ENCODE data around the gene GABARAPL1. TPM values are rescaled to one million over a fixed set of nuclear protein-coding genes. Genes with fewer than 3 reads are reported as not detected.
"Not testable (repeated sequence)": the region's sequence is repeated elsewhere in the genome, so short reads cannot be mapped to it uniquely, and the experiment has no call there.

Gene GABARAPL1
- polyA plus RNA-seq, 1 of the 3 experiments (the other 2 are of a cell fraction) = 9.2 TPM

DNA sequence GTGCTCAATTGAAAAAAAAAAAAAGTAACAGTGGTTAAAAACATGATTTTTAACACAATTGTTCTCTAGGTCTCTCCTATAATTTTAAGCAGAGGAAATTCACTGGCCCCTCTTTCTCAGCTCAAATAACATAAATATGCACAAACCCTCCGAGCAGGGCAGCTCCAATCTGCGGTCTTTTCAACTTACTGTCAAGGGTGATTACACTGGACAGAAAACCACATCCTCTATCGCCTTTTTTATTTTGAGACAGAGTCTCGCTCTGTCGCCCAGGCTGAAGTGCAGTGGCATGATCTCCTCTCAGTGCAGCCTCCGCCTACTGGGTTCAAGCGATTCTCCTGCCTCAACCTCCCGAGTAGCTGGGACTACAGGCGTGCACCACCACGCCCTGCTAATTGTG lies 16.5 kb upstream of the GABARAPL1 start:
- H2AFZ ChIP-seq (ENCODE audit: low read depth) = no peak overlapping the region
- 9% methylated on average over 5 of the region's 10 CpGs for WGBS (ENCODE audit: low lambda C conversion rate)

DNA sequence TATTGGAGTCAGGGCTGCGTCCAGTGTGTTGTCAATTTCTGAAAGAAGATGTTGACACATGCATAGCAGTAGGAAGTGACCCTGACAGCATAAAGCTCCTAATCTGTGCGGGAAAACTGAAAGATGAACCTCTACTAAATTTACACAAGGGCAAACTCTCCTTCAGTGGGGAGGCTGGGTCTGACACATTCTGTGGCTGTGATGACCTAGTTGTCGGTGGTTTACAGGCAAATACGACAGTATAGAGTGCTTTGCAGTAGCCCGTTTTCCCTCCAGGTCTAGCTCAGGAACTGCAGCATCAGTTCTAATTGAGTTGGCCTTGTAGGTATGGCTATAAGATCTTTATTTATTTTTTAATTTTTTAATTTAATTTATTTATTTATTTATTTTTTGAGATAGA lies 14.8 kb upstream of the GABARAPL1 start:
- Histone ChIP-seq H3K36me3 (replicated peaks in 1 of 2; ENCODE audit: control insufficient read depth in 1 of 2, insufficient read depth in 2 of 2, low read length in 1 of 2) (no peaks in the 10 kb centered on the region), H3K9me3 (no peaks in the 10 kb centered on the region), H3K4me3 (ENCODE audit: low read depth in 2 of 2, low read length in 1 of 2) (no peak overlapping the region), H3K4me1 (ENCODE audit: control insufficient read depth in 1 of 2, insufficient read depth in 2 of 2, low read depth in 1 of 2, low read length in 1 of 2) (no peaks in the 10 kb centered on the region), H3K27ac (ENCODE audit: low read depth in 2 of 2, low read length in 1 of 2) (no peak overlapping the region), H3F3A (replicated peaks; ENCODE audit: insufficient read depth) (no peaks in the 10 kb centered on the region), H3K79me2 (ENCODE audit: insufficient read depth) (no peaks in the 10 kb centered on the region), H3K9me2 (no peaks in the 10 kb centered on the region), H3K27me3 (ENCODE audit: insufficient read depth) (peaks cover 37% of the 10 kb centered on the region; the same call in 1 of the 2 replicates), H3K9ac (no peak overlapping the region), H4K20me1 (ENCODE audit: insufficient read depth) (no peaks in the 10 kb centered on the region), H3K4me2 (no peak overlapping the region), H2AFZ (ENCODE audit: low read depth) (no peak overlapping the region)
- TF ChIP-seq NFIC (IDR thresholded peaks at IDR 0.05; ENCODE audit: borderline replicate concordance) (no peak), CHD2 (IDR thresholded peaks at IDR 0.05; ENCODE audit: low read length, partially characterized antibody) (no peak), SIN3A (IDR thresholded peaks at IDR 0.05; ENCODE audit: borderline replicate concordance, low read depth, low read length) (no peak), YY1 (IDR thresholded peaks at IDR 0.05; ENCODE audit: low read depth) (no peak), MXI1 (IDR thresholded peaks at IDR 0.05; ENCODE audit: low read depth, low read length) (no peak), NRF1 (IDR thresholded peaks at IDR 0.05; ENCODE audit: low read depth, low read length) (no peak), EZH2phosphoT487 (IDR thresholded peaks at IDR 0.05; ENCODE audit: borderline replicate concordance, low read depth) (no peak), GATA2 (CRISPR knock-in tag; IDR thresholded peaks at IDR 0.05) (no peak), RCOR1 (IDR thresholded peaks at IDR 0.05; ENCODE audit: low read length) (no peak)
- TF ChIP-seq, protein P1, sequence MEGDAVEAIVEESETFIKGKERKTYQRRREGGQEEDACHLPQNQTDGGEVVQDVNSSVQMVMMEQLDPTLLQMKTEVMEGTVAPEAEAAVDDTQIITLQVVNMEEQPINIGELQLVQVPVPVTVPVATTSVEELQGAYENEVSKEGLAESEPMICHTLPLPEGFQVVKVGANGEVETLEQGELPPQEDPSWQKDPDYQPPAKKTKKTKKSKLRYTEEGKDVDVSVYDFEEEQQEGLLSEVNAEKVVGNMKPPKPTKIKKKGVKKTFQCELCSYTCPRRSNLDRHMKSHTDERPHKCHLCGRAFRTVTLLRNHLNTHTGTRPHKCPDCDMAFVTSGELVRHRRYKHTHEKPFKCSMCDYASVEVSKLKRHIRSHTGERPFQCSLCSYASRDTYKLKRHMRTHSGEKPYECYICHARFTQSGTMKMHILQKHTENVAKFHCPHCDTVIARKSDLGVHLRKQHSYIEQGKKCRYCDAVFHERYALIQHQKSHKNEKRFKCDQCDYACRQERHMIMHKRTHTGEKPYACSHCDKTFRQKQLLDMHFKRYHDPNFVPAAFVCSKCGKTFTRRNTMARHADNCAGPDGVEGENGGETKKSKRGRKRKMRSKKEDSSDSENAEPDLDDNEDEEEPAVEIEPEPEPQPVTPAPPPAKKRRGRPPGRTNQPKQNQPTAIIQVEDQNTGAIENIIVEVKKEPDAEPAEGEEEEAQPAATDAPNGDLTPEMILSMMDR (IDR thresholded peaks at IDR 0.05) = no peak
- TF ChIP-seq, protein P2, sequence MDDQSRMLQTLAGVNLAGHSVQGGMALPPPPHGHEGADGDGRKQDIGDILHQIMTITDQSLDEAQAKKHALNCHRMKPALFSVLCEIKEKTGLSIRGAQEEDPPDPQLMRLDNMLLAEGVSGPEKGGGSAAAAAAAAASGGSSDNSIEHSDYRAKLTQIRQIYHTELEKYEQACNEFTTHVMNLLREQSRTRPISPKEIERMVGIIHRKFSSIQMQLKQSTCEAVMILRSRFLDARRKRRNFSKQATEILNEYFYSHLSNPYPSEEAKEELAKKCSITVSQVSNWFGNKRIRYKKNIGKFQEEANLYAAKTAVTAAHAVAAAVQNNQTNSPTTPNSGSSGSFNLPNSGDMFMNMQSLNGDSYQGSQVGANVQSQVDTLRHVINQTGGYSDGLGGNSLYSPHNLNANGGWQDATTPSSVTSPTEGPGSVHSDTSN (IDR thresholded peaks at IDR 0.05) = no peak
- DNase-seq = no peak
- ChIA-PET CTCF (no interaction called here), POLR2A (no interaction called here)
- 22% methylated on average over 5 of the region's 5 CpGs for WGBS (ENCODE audit: low lambda C conversion rate)

More for the DNA sequence above, 16.5 kb upstream of the GABARAPL1 start:
- no peaks in the 10 kb centered on the region for H3K9me3 ChIP-seq
- peaks cover 37% of the 10 kb centered on the region; the same call in 1 of the 2 replicates for H3K27me3 ChIP-seq (ENCODE audit: insufficient read depth)
- no peaks in the 10 kb centered on the region for H3K4me1 ChIP-seq (ENCODE audit: control insufficient read depth in 1 of 2, insufficient read depth in 2 of 2, low read depth in 1 of 2, low read length in 1 of 2)
- H3K27ac ChIP-seq (ENCODE audit: low read depth in 2 of 2, low read length in 1 of 2) = no peak overlapping the region
- ChIA-PET CTCF (interaction anchor here (4.6 kb wide), 1 partner anchor 43 kb away, joined by 19 read pairs; no protein-coding TSS in a partner anchor), POLR2A (no interaction called here)
- no peak overlapping the region for H3K9ac ChIP-seq
- H3K4me3 ChIP-seq (ENCODE audit: low read depth in 2 of 2, low read length in 1 of 2) = no peak overlapping the region
- no peaks in the 10 kb centered on the region for H3K36me3 ChIP-seq (replicated peaks in 1 of 2; ENCODE audit: control insufficient read depth in 1 of 2, insufficient read depth in 2 of 2, low read length in 1 of 2)
- H3K79me2 ChIP-seq (ENCODE audit: insufficient read depth) = no peaks in the 10 kb centered on the region
- no peak for DNase-seq
- H3F3A ChIP-seq (replicated peaks; ENCODE audit: insufficient read depth) = no peaks in the 10 kb centered on the region
- no peaks in the 10 kb centered on the region for H3K9me2 ChIP-seq
- no peaks in the 10 kb centered on the region for H4K20me1 ChIP-seq (ENCODE audit: insufficient read depth)
- H3K4me2 ChIP-seq = no peak overlapping the region
- TF ChIP-seq, protein P3, sequence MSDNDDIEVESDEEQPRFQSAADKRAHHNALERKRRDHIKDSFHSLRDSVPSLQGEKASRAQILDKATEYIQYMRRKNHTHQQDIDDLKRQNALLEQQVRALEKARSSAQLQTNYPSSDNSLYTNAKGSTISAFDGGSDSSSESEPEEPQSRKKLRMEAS (IDR thresholded peaks at IDR 0.05; ENCODE audit: low read depth) = no peak
- TF ChIP-seq SIN3A (IDR thresholded peaks at IDR 0.05; ENCODE audit: borderline replicate concordance, low read depth, low read length) (no peak), ELF1 (IDR thresholded peaks at IDR 0.05) (no peak), EP300 (IDR thresholded peaks at IDR 0.05; ENCODE audit: borderline replicate concordance in 1 of 2, low read depth in 1 of 2, low read length in 1 of 2) (no peak), JUND (IDR thresholded peaks at IDR 0.05) (no peak), SMC3 (IDR thresholded peaks at IDR 0.05; ENCODE audit: low read depth, low read length) (no peak), RFX5 (IDR thresholded peaks at IDR 0.05; ENCODE audit: low read length) (no peak)
- TF ChIP-seq, protein P4, sequence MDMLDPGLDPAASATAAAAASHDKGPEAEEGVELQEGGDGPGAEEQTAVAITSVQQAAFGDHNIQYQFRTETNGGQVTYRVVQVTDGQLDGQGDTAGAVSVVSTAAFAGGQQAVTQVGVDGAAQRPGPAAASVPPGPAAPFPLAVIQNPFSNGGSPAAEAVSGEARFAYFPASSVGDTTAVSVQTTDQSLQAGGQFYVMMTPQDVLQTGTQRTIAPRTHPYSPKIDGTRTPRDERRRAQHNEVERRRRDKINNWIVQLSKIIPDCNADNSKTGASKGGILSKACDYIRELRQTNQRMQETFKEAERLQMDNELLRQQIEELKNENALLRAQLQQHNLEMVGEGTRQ (IDR thresholded peaks at IDR 0.05; ENCODE audit: borderline replicate concordance, low read depth, low read length) = no peak

DNA sequence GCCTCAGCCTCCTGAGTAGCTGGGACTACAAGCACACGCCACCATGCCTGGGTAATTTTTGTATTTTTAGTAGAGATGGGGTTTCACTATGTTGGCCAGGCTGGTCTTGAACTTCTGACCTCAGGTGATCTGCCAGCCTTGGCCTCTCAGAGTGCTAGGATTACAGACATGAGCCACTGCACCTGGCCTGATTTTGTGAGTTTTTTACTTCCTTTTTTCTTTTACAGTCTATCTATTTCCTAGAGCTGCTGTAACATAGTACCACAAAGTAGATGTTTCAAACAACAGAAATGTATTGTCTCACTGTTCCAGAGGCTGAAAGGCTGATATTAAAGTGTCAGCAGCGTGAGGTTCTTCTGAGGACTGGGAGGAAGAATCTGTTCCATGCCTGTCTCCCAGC lies 8.2 kb upstream of the GABARAPL1 start:
- H4K20me1 ChIP-seq (ENCODE audit: insufficient read depth); H3K9me2 ChIP-seq; H2AFZ ChIP-seq (ENCODE audit: low read depth); H3F3A ChIP-seq (replicated peaks; ENCODE audit: insufficient read depth); H3K4me2 ChIP-seq; H3K36me3 ChIP-seq (replicated peaks in 1 of 2; ENCODE audit: control insufficient read depth in 1 of 2, insufficient read depth in 2 of 2, low read length in 1 of 2); H3K4me3 ChIP-seq (ENCODE audit: low read depth in 2 of 2, low read length in 1 of 2); H3K79me2 ChIP-seq (ENCODE audit: insufficient read depth); H3K9me3 ChIP-seq; DNase-seq; H3K27ac ChIP-seq (ENCODE audit: low read depth in 2 of 2, low read length in 1 of 2); H3K9ac ChIP-seq; H3K4me1 ChIP-seq (ENCODE audit: control insufficient read depth in 1 of 2, insufficient read depth in 2 of 2, low read depth in 1 of 2, low read length in 1 of 2); POLR2A ChIA-PET: not testable (repeated sequence)
- 19% methylated on average over 2 of the region's 2 CpGs for WGBS (ENCODE audit: low lambda C conversion rate)
- CTCF ChIA-PET = interaction anchor here (2.4 kb wide), 1 partner anchor 31 kb away, joined by 8 read pairs; no protein-coding TSS in a partner anchor
- H3K27me3 ChIP-seq (ENCODE audit: insufficient read depth) = peaks cover 16% of the 10 kb centered on the region; the same call in 1 of the 2 replicates

All from SK-N-SH (cell line).